Measurements from ENCODE around the gene RIT2.

RIT2 gene

GRCh38 chr18:42861271-42861670 lies 254.2 kb downstream of the RIT2 start:
- no peaks in the 10 kb centered on the region for H3K36me3 ChIP-seq (replicated peaks; ENCODE audit: insufficient read depth, low read length)
- no peaks in the 10 kb centered on the region for H3K79me2 ChIP-seq (ENCODE audit: low read length)
- H3K9me3 ChIP-seq (replicated peaks; ENCODE audit: insufficient read depth, low read length), result no peaks in the 10 kb centered on the region
- no peaks in the 10 kb centered on the region for H3K9me2 ChIP-seq (replicated peaks; ENCODE audit: insufficient read depth, low read length)
- H2AFZ ChIP-seq (ENCODE audit: low read length), result no peak overlapping the region
- no peak for DNase-seq
- H3K27me3 ChIP-seq (replicated peaks; ENCODE audit: insufficient read depth, low read length), result no peaks in the 10 kb centered on the region
- no peak overlapping the region for H3K4me3 ChIP-seq (ENCODE audit: low read length)
- no peak overlapping the region for H3K4me2 ChIP-seq (ENCODE audit: low read depth, low read length)
- no peaks in the 10 kb centered on the region for H4K20me1 ChIP-seq (ENCODE audit: insufficient read depth, low read length)
- no peak overlapping the region for H3K9ac ChIP-seq (ENCODE audit: low read length)
- H3K27ac ChIP-seq (ENCODE audit: low read length), result no peak overlapping the region
- TF ChIP-seq EZH2 (optimal IDR thresholded peaks at IDR 0.05; ENCODE audit: low read depth, low read length) (no peak), EZH2phosphoT487 (IDR thresholded peaks at IDR 0.05; ENCODE audit: low read length) (no peak), CTCF (IDR thresholded peaks at IDR 0.05; ENCODE audit: low read length) (no peak)
- no peaks in the 10 kb centered on the region for H3K4me1 ChIP-seq (ENCODE audit: low read length)
- H3F3A ChIP-seq (ENCODE audit: insufficient read depth, low read length), result no peaks in the 10 kb centered on the region

GRCh38 chr18:42860548-42860947 lies 254.9 kb downstream of the RIT2 start:
- Histone ChIP-seq H3K4me3 (ENCODE audit: low read length) (no peak overlapping the region), H4K20me1 (ENCODE audit: insufficient read depth, low read length) (no peaks in the 10 kb centered on the region), H3K27ac (ENCODE audit: low read length) (no peak overlapping the region), H3K36me3 (replicated peaks; ENCODE audit: insufficient read depth, low read length) (no peaks in the 10 kb centered on the region), H3F3A (ENCODE audit: insufficient read depth, low read length) (no peaks in the 10 kb centered on the region), H2AFZ (ENCODE audit: low read length) (no peak overlapping the region), H3K9ac (ENCODE audit: low read length) (no peak overlapping the region), H3K4me1 (ENCODE audit: low read length) (no peaks in the 10 kb centered on the region), H3K9me2 (replicated peaks; ENCODE audit: insufficient read depth, low read length) (no peaks in the 10 kb centered on the region), H3K79me2 (ENCODE audit: low read length) (no peaks in the 10 kb centered on the region), H3K9me3 (replicated peaks; ENCODE audit: insufficient read depth, low read length) (no peaks in the 10 kb centered on the region), H3K27me3 (replicated peaks; ENCODE audit: insufficient read depth, low read length) (no peaks in the 10 kb centered on the region), H3K4me2 (ENCODE audit: low read depth, low read length) (no peak overlapping the region)
- TF ChIP-seq CTCF (IDR thresholded peaks at IDR 0.05; ENCODE audit: low read length) (no peak), EZH2 (optimal IDR thresholded peaks at IDR 0.05; ENCODE audit: low read depth, low read length) (no peak), EZH2phosphoT487 (IDR thresholded peaks at IDR 0.05; ENCODE audit: low read length) (no peak)
- DNase-seq, result no peak

- H3K27me3 ChIP-seq (replicated peaks; ENCODE audit: insufficient read depth, low read length), result no peaks in the 10 kb centered on the region
- no peak for DNase-seq
Observed at GRCh38 chr18:42860011-42860410, 255.5 kb downstream of the RIT2 start.

More at GRCh38 chr18:42860011-42860410, 255.5 kb downstream of the RIT2 start:
- Histone ChIP-seq H3K9me3 (replicated peaks; ENCODE audit: insufficient read depth, low read length) (no peaks in the 10 kb centered on the region), H3K79me2 (ENCODE audit: low read length) (no peaks in the 10 kb centered on the region), H3F3A (ENCODE audit: insufficient read depth, low read length) (no peaks in the 10 kb centered on the region), H3K4me2 (ENCODE audit: low read depth, low read length) (no peak overlapping the region), H3K27ac (ENCODE audit: low read length) (no peak overlapping the region), H3K9ac (ENCODE audit: low read length) (no peak overlapping the region), H3K36me3 (replicated peaks; ENCODE audit: insufficient read depth, low read length) (no peaks in the 10 kb centered on the region), H2AFZ (ENCODE audit: low read length) (no peak overlapping the region), H3K4me3 (ENCODE audit: low read length) (no peak overlapping the region), H3K4me1 (ENCODE audit: low read length) (no peaks in the 10 kb centered on the region), H3K9me2 (replicated peaks; ENCODE audit: insufficient read depth, low read length) (no peaks in the 10 kb centered on the region), H4K20me1 (ENCODE audit: insufficient read depth, low read length) (no peaks in the 10 kb centered on the region)
- TF ChIP-seq EZH2 (optimal IDR thresholded peaks at IDR 0.05; ENCODE audit: low read depth, low read length) (no peak), CTCF (IDR thresholded peaks at IDR 0.05; ENCODE audit: low read length) (no peak), EZH2phosphoT487 (IDR thresholded peaks at IDR 0.05; ENCODE audit: low read length) (no peak)
